ENCODE measurements around the gene MRPL36. TPM values are rescaled to one million over a fixed set of nuclear protein-coding genes. Genes with fewer than 3 reads are reported as not detected.

Gene MRPL36
- total RNA-seq, 1 experiment from 2014 or later, result 61.2 TPM

GRCh38 chr5:1781726-1782384 is 17.8 kb downstream of the MRPL36 start:
- Mint-ChIP-seq H3K36me3 (no peaks in the 10 kb centered on the region), H3K4me3 (no peak overlapping the region), H3K4me1 (no peaks in the 10 kb centered on the region), H3K9me3 (no peaks in the 10 kb centered on the region), H3K27ac (no peak overlapping the region), H3K27me3 (ENCODE audit: low read depth) (no peaks in the 10 kb centered on the region)
- POLR2A ChIA-PET, result no interaction called here
- DNase-seq (ENCODE audit: low spot score), result no peak
- CTCF ChIA-PET, result no interaction called here
- TF ChIP-seq RORB (CRISPR knock-in tag; IDR thresholded peaks at IDR 0.05), result no peak
- no peak for TF ChIP-seq CREB1 (CRISPR knock-in tag; IDR thresholded peaks at IDR 0.05)
- TF ChIP-seq AFF4 (CRISPR knock-in tag; IDR thresholded peaks at IDR 0.05; ENCODE audit: borderline replicate concordance), result no peak
- TF ChIP-seq ZNF281 (CRISPR knock-in tag; IDR thresholded peaks at IDR 0.05), result no peak
- TF ChIP-seq ZNF263 (CRISPR knock-in tag; IDR thresholded peaks at IDR 0.05; ENCODE audit: low read depth), result no peak
- no peak for ATAC-seq

- ATAC-seq, result no peak
- ChIA-PET POLR2A (no interaction called here), CTCF (no interaction called here)
- H3K36me3 Mint-ChIP-seq, result no peaks in the 10 kb centered on the region
- H3K27ac Mint-ChIP-seq, result no peak overlapping the region
- H3K9me3 Mint-ChIP-seq, result peaks cover under 1% of the 10 kb centered on the region; the same call in 1 of the 2 replicates
- no peaks in the 10 kb centered on the region for H3K4me1 Mint-ChIP-seq
- no peak for DNase-seq (ENCODE audit: low spot score)
- TF ChIP-seq NFYB (CRISPR knock-in tag; conservative IDR thresholded peaks at IDR 0.05; ENCODE audit: low read depth), result no peak
- TF ChIP-seq E2F4 (CRISPR knock-in tag; IDR thresholded peaks at IDR 0.05; ENCODE audit: borderline replicate concordance, low read depth), result no peak
- TF ChIP-seq STAT6 (CRISPR knock-in tag; conservative IDR thresholded peaks at IDR 0.05; ENCODE audit: low read depth), result no peak
- TF ChIP-seq MLX (CRISPR knock-in tag; IDR thresholded peaks at IDR 0.05), result no peak
- TF ChIP-seq ATF1 (CRISPR knock-in tag; IDR thresholded peaks at IDR 0.05), result no peak
- no peak for TF ChIP-seq FOXP1 (CRISPR knock-in tag; IDR thresholded peaks at IDR 0.05; ENCODE audit: borderline replicate concordance)
- no peak for TF ChIP-seq JAZF1 (CRISPR knock-in tag; IDR thresholded peaks at IDR 0.05)
- no peak for TF ChIP-seq ESRRA (CRISPR knock-in tag; IDR thresholded peaks at IDR 0.05; ENCODE audit: borderline replicate concordance)
- TF ChIP-seq ATF3 (CRISPR knock-in tag; conservative IDR thresholded peaks at IDR 0.05), result no peak
- H3K27me3 Mint-ChIP-seq (ENCODE audit: low read depth), result no peaks in the 10 kb centered on the region
- no peak overlapping the region for H3K4me3 Mint-ChIP-seq
Measured at GRCh38 chr5:1781107-1781506, 18.5 kb downstream of the MRPL36 start.
